Thymus (tissue), 11 donors: ENCODE results near the gene RPL4. TPM values are rescaled to one million over a fixed set of nuclear protein-coding genes. Genes with fewer than 3 reads are reported as not detected.
"Not testable (repeated sequence)": the region's sequence is repeated elsewhere in the genome, so short reads cannot be mapped to it uniquely, and the experiment has no call there.

Source experiments
- DNase-seq, 9 donors: peaks; one replicate each; pipeline ENCODE4 v3.0.0-alpha.2; 2013; ENCODE audit warnings: low spot score in 9 of 9, low read depth in 6 of 9, missing footprints in 1 of 9
- H3K27ac ChIP-seq, 2 donors: one replicate each; pipeline ENCODE4 v1.5.1; 2013; ENCODE audit warnings: control low read depth in 1 of 2, low read depth in 1 of 2, low read length in 1 of 2, mild to moderate bottlenecking in 1 of 2, moderate library complexity in 1 of 2
- H3K27me3 ChIP-seq, 2 donors: one replicate each; pipeline ENCODE4 v1.5.1; 2013; ENCODE audit warnings: low read length in 1 of 2; ENCODE audit not compliant: control insufficient read depth in 2 of 2, insufficient read depth in 1 of 2
- H3K36me3 ChIP-seq, 2 donors: one replicate each; pipeline ENCODE4 v1.5.1; 2013; ENCODE audit warnings: low read length in 1 of 2, mild to moderate bottlenecking in 1 of 2, moderate library complexity in 1 of 2; ENCODE audit not compliant: control insufficient read depth in 2 of 2, insufficient read depth in 2 of 2
- H3K4me1 ChIP-seq, 2 donors: one replicate each; pipeline ENCODE4 v1.5.1; 2013; ENCODE audit warnings: low read length in 2 of 2; ENCODE audit not compliant: control insufficient read depth in 2 of 2, insufficient read depth in 2 of 2
- H3K4me3 ChIP-seq, 2 donors: one replicate each; pipeline ENCODE4 v1.5.1; 2013; ENCODE audit warnings: low read length in 2 of 2, control low read depth in 1 of 2, mild to moderate bottlenecking in 1 of 2
- H3K9me3 ChIP-seq, 2 donors: one replicate each; pipeline ENCODE4 v1.5.1; 2013; ENCODE audit warnings: low read length in 1 of 2, mild to moderate bottlenecking in 1 of 2; ENCODE audit not compliant: control insufficient read depth in 2 of 2, insufficient read depth in 1 of 2
- WGBS: extraction: QIAGEN DNeasy Blood & Tissue Kit; methylation state at CpG from one replicate; pipeline ENCODE4 v1.1.7; 2013; 5-methylcytosine and 5-hydroxymethylcytosine counted together
- polyA plus RNA-seq: library from polyadenylated mRNA; stranded (reverse); fragments of 200-250 nt; gene quantifications from one replicate; pipeline ENCODE4 v1.2.3, GENCODE V29; 2013
- total RNA-seq: library from RNA; stranded (reverse); fragments of 120-200 nt; gene quantifications from one replicate; pipeline ENCODE4 v1.2.4, GENCODE V29; 2013
- donor health status: healthy.

The RPL4 gene
- total and polyA plus RNA-seq, 2 donors: 2,770 to 5,160 TPM

- H3K27ac ChIP-seq: peak overlapping the region in 1 of 2 donors; percentile 5
- 99% methylated on average over 2 of the region's 2 CpGs for WGBS
- DNase-seq: no peak
Observed at GRCh38 chr15:66515901-66516322, 11.3 kb upstream of the RPL4 start.

GRCh38 chr15:66514586-66514985 lies 9.9 kb upstream of the RPL4 start:
- DNase-seq: no peak
- H3K4me3 ChIP-seq: no peak overlapping the region
- H3K27me3 ChIP-seq: no peaks in the 10 kb centered on the region
- H3K27ac ChIP-seq: no peak overlapping the region
- H3K9me3 ChIP-seq: no peaks in the 10 kb centered on the region
- WGBS: 95% methylated on average over 3 of the region's 3 CpGs
- peaks cover 24 to 30% of the 10 kb centered on the region in 2 donors for H3K36me3 ChIP-seq
- peaks cover 0 to 4% of the 10 kb centered on the region in 2 donors for H3K4me1 ChIP-seq

More at GRCh38 chr15:66515901-66516322, 11.3 kb upstream of the RPL4 start:
- peaks cover 26 to 35% of the 10 kb centered on the region in 2 donors for H3K36me3 ChIP-seq
- H3K4me3 ChIP-seq: no peak overlapping the region
- H3K27me3 ChIP-seq: no peaks in the 10 kb centered on the region
- peaks cover 0 to 4% of the 10 kb centered on the region in 2 donors for H3K4me1 ChIP-seq
- H3K9me3 ChIP-seq: no peaks in the 10 kb centered on the region

GRCh38 chr15:66508293-66508883 lies 3.7 kb upstream of the RPL4 start:
- no peak overlapping the region for H3K4me3 ChIP-seq
- H3K27ac ChIP-seq: no peak overlapping the region
- WGBS: 96% methylated on average over 3 of the region's 3 CpGs
- H3K9me3 ChIP-seq: no peaks in the 10 kb centered on the region
- peaks cover 6 to 9% of the 10 kb centered on the region in 2 donors for H3K36me3 ChIP-seq
- DNase-seq: no peak
- peaks cover 7 to 9% of the 10 kb centered on the region in 2 donors for H3K4me1 ChIP-seq
- no peaks in the 10 kb centered on the region for H3K27me3 ChIP-seq

GRCh38 chr15:66505818-66506217 lies 1.2 kb upstream of the RPL4 start:
- Histone ChIP-seq H3K27me3 (no peaks in the 10 kb centered on the region), H3K36me3 (peaks cover 2 to 31% of the 10 kb centered on the region in 2 donors), H3K27ac (peak overlapping the region in 1 of 2 donors; percentile 86), H3K9me3 (no peaks in the 10 kb centered on the region), H3K4me3 (peak overlapping the region; percentile 77 to 88), H3K4me1 (peaks cover 15 to 17% of the 10 kb centered on the region in 2 donors)
- DNase-seq: no peak
- 71% methylated on average over 4 of the region's 4 CpGs for WGBS

- under 1% methylated on average over 13 of the region's 13 CpGs for WGBS
- no peaks in the 10 kb centered on the region for H3K27me3 ChIP-seq
- H3K4me3 ChIP-seq: peak overlapping the region; percentile 77 to 88
- peaks cover 6 to 31% of the 10 kb centered on the region in 2 donors for H3K36me3 ChIP-seq
- H3K9me3 ChIP-seq: no peaks in the 10 kb centered on the region
- H3K27ac ChIP-seq: peak overlapping the region; percentile 86 to 89
- H3K4me1 ChIP-seq: peaks cover 15 to 17% of the 10 kb centered on the region in 2 donors
- no peak for DNase-seq
Observed at GRCh38 chr15:66505430-66505811, 766 bp upstream of the RPL4 start.

- Histone ChIP-seq H3K4me1 (peaks cover 15 to 17% of the 10 kb centered on the region in 2 donors), H3K4me3 (peak overlapping the region; percentile 77 to 88), H3K36me3 (peaks cover 18 to 45% of the 10 kb centered on the region in 2 donors), H3K27ac (peak overlapping the region; percentile 86 to 89), H3K27me3 (no peaks in the 10 kb centered on the region), H3K9me3 (no peaks in the 10 kb centered on the region)
- 2% methylated on average over 12 of the region's 12 CpGs for WGBS
- no peak for DNase-seq
Observed at GRCh38 chr15:66503780-66504562, 684 bp downstream of the RPL4 start.

GRCh38 chr15:66503041-66503648 lies 1.5 kb downstream of the RPL4 start:
- Histone ChIP-seq H3K4me1 (peaks cover 16 to 17% of the 10 kb centered on the region in 2 donors), H3K4me3 (peak overlapping the region in 1 of 2 donors; percentile 88), H3K36me3 (peaks cover 23 to 53% of the 10 kb centered on the region in 2 donors)
- H3K27ac ChIP-seq, DNase-seq, H3K27me3 ChIP-seq, H3K9me3 ChIP-seq: not testable (repeated sequence)
- WGBS: 81% methylated on average over 13 of the region's 13 CpGs

GRCh38 chr15:66502491-66502890 lies 2.2 kb downstream of the RPL4 start:
- WGBS: 95% methylated on average over 10 of the region's 10 CpGs
- peaks cover 20 to 21% of the 10 kb centered on the region in 2 donors for H3K4me1 ChIP-seq

GRCh38 chr15:66500346-66500745 lies 4.3 kb downstream of the RPL4 start:
- H3K27me3 ChIP-seq, DNase-seq, H3K4me3 ChIP-seq, H3K9me3 ChIP-seq, H3K27ac ChIP-seq: not testable (repeated sequence)
- peaks cover 18 to 28% of the 10 kb centered on the region in 2 donors for H3K4me1 ChIP-seq
- peaks cover 25 to 57% of the 10 kb centered on the region in 2 donors for H3K36me3 ChIP-seq
- 96% methylated on average over 7 of the region's 7 CpGs for WGBS

More at GRCh38 chr15:66502491-66502890, 2.2 kb downstream of the RPL4 start:
- H3K4me3 ChIP-seq: no peak overlapping the region
- H3K36me3 ChIP-seq: peaks cover 25 to 57% of the 10 kb centered on the region in 2 donors
- H3K27me3 ChIP-seq: no peaks in the 10 kb centered on the region
- H3K9me3 ChIP-seq: no peaks in the 10 kb centered on the region
- DNase-seq: no peak
- no peak overlapping the region for H3K27ac ChIP-seq
